HG02642 (cell line): ENCODE data around the gene TCEANC2.

ENCODE experiments used
- ATAC-seq: cut with Tn5 transposase; IDR thresholded peaks from one replicate; pipeline ENCODE4 v1.9.1; 2021; ENCODE audit warnings: mild to moderate bottlenecking; ENCODE audit not compliant: unreplicated experiment, poor library complexity

Gene TCEANC2

DNA sequence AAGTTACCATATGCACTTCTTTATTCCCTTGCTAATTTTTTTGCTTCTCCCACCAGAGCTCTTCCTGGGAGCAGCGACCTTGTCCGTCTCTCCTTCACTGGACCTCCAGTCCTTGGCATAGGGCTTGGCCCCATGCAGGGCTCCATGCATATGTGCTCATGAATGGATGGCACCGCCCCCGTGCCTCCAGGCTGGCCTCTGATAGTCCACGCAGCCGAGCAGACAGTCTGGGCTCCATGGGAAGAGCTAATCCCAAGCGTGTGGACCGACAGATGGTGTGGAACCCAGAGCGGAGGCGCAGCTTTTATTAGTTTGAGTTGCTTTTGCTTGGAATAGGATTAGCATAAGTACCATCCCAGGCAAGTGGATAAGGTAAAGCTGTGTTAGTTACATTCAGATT lies 57.6 kb downstream of the TCEANC2 start:
- ATAC-seq, result no peak

DNA sequence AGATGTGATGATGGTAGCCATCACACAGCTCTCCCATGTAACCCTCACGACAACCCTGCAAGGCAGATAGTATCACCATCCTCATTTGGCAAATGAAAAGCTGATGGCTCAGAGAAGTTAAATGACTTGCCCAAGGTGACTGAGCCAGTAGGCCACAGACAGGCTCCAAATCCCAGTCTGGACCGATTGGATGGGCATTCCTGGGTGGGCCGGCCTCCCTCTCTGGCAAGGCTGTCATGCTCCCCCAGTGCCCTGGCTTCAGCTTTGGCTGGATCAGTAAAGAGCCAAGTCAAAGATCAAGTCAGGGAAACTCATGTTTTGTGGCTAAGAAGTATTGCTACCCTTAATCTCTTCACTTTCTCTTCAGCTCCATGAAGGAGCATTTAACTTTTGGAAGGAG lies 58.2 kb downstream of the TCEANC2 start:
- no peak for ATAC-seq

DNA sequence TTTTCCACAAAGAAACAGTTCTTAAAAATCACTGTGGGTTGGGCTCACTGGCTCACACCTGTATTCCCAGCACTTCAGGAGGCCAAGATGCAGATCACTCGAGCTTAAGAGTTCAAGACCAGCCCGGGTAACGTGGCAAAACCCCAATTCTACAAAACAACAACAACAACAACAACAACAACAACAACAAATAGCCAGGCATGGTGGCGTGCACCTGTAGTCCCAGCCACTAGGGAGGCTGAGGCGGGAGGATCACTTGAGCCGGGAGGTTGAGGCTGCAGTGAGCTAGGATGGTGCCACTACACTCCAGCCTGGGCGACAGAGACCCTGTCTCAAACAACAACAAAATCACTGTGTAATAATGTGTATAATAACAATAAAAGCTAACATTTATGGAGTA lies 58.6 kb downstream of the TCEANC2 start:
- ATAC-seq, result no peak

DNA sequence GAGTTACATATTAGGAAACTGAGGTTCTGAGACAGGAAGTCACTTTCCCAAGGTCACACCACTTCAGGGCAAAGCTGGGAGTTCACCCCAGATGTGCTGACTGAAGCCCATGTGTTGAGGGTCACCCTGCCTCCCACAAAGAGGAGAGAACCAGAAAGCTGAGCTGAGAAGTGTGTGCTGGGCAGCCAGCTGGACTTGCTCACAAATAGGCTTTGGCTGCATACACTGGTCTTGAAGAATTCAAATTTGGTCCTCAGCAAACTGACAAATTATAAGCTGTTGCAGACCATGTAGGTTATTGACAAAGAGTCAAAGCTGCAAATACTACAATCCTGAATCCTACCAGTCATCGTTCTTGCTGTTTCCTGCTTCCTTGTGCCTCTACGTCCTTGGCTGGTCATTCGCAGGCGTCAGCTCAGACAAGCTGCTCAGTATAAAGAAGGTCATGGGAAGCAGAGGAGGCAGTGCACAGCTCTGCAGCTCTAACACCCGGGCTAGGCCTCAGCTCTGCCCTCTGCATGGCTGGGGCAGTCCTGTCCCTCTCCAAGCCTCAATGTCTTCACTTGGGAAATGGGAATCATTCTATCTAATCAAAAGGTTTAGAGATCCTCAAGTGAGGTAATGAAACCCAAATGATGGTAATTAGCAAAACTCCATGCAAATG lies 59.4 kb downstream of the TCEANC2 start:
- ATAC-seq, result no peak

DNA sequence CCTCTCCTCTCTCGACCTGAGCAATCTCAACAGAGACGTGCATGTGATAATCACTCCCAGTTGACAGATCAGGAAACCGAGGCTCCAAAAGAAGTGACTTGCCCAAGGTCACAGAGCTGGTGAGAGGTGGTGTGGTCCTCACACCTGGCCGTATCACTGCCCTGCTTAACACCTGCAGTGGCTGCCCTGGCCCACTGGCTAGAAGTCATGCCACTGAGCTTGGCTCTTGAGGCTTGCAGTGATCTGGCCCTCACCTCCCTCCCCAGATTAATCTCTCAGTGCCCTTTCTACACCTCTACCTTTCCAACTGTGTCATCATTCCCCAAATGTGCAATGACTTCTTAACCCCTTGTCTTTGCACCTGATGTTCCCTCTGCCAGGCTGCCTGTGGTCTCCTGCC lies 60.6 kb downstream of the TCEANC2 start:
- no peak for ATAC-seq

DNA sequence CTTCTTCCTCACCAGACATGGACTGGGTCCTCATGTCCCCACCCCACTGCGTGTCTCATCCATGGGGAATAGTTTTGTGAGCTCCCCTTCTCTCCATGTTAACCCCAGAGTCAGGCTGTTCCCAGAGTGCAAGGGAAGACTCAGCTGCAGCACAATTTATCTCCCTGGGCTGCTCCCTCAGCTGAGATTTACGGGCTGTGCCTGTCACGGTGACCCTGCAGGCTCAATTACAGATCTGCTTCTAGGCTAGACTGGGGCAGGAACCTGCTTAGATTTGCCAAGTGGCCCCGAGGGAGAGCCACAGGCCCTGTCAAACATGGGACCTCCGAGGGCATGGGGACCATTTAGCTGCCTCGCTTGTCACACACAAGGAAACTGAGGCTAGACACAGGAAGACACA lies 61.5 kb downstream of the TCEANC2 start:
- no peak for ATAC-seq

DNA sequence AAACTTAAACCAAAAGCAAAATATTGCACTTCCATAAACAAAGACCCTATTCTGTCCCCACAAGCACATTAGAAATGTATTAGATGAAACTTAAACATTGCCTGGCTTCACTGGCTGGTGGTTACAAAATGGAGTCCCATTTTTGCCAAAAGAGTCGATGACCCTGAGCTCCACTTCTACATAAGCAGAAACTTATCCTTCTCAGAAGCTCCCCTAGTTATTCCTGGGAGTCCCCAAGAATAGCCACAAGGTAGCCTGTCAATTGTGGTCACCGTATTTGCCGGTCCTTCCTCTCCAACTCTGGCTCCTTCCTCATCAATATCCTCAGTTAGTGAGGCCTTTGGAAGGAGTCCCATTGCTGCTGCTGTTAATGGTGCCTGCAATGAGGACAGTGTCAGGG lies 62.1 kb downstream of the TCEANC2 start:
- ATAC-seq, result no peak

DNA sequence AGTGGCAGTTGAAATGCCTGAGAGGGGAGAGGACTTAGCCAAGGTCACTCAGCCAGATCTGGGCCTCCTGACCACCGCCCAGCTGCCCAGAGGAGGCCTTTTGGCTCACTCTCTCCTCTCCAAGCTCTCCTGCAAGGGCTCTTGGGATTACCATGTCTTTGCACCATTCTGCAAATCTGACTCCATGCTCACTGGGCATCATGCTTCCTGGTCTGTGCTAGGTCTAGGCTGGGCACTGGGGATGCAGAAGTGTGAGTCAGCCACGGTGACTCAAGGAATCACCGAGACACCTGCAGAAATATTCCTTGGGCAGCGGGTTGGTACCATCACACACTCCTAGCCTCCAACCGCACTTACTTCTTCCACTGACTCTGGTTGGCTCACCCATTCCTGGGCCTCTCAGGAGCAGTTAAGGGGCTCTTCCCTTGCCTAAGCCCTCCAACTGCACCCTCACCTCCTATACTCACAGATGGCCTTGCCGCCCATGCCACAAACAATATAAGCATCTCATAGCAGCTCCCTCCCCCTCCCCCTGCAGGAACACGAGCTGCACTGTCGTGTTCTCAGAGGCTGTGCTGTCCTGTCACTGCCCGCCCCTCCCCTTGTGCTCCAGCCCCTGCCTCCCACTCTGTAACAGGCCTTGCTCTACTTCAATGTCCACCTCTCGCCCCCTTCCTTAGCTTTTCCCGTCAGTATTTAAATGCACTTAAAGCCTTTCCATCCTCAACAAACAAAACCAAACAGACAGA lies 64.6 kb downstream of the TCEANC2 start:
- no peak for ATAC-seq

DNA sequence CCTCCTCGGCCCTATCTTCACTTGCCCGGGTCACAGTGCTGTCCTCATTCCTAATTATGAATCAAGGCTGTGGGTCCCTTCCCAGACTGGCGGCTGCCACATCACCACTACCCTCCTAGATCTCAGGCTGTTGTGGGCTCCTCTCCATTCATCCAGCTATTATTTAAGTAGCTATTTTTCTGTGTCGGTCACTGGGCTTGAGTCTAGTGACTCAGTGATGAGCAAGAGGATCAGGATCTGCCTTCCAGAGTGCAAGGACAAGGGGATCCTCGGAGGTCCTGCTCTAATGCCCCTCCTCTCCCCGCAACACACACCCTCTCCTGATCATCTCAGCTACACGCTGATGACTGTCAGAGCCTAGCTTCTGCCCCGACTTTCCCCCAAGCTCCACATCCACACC lies 65.3 kb downstream of the TCEANC2 start:
- no peak for ATAC-seq

DNA sequence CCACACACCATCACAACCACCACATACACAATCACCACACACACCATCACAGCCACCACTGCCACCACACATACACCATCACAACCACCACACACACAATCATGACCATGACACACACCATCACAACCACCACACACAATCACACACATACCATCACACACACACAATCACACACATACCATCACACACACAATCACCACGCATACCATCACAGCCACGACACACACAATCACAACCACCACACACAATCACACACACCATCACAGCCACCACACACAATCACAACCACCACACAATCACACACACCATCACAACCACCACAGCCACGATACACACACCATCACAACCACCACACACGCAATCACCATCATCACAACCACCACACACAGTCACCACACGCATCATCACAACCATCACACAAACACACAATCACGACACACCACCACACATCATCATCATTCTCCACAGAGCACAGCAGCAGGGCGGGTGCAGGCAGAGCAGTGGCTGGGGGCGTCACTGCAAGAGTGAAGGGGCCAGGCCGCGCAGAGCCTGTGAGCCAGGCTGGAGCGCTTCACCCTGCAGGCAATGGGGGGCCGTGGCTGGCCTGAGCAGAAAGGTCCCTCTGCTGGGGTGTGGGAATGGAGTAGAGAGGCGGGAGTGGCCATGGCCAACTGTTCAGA lies 66.8 kb downstream of the TCEANC2 start:
- no peak for ATAC-seq

DNA sequence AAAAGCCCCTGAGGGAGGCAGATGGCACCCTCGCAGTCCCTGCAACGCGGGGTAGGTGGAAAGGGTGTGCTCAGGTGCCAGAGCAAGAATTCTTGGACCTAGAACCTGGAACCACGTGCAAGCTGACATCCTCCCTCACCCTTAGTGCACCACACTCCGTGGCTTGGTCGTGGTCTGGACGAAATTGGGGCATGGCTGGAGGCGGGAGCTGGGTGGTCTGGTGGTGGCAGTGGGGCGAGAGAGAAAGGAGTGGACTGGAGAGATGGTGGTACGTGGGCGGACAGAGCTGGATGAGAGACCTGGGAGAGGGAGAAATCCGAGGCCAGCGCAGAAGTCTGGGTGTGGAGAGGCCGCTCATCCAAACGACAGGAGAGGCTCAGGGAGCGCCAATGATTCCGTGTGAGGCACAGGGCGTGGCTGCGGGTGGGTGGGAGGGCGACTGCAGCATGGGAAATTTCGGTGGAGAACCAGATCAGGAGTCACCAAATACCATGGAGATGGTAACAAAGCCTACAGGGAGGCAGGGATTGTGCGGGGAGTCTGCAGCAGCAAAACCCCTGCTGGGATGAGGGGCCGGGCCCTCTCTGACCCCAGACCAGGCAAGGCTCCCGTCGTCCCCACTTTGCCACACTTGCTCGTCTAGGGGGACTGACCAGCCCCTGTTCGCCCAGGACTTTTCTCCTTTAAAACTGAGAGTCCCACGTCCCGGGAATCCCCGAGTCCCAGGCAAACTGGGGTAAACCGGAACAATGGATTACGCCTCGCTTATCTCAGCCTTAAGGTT lies 67.5 kb downstream of the TCEANC2 start:
- ATAC-seq, result no peak

DNA sequence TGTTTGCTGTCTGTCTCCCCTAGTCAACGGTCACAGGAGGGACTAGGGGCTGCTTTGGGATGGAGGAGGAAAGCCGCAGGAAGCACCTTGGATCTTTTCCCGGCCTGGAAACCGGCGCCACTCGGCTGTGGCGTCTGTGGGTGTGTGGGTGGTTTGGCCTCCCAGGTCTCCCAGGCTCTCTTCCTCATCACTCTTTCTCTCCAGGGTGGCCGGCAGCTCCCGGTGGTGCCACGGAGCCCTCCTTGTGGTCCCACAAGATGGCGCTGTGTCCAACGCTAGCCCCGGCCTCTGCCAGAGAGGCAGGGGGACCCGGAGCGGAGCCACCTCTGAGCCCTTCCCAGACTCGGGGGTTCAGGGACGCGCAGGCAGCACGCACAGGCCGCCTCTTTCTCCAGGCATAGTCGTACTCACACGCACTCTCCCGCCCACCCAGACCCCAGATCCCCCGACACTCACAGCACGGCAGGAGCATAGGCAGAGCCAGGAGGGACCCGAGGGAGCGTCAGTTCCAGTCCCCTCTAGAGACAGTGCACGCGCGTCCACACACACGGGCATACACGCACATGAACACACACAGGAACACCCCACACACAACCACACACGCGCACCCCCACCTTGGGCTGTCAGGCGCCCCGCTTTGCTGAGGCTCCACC lies 68.2 kb downstream of the TCEANC2 start:
- ATAC-seq, result no peak

DNA sequence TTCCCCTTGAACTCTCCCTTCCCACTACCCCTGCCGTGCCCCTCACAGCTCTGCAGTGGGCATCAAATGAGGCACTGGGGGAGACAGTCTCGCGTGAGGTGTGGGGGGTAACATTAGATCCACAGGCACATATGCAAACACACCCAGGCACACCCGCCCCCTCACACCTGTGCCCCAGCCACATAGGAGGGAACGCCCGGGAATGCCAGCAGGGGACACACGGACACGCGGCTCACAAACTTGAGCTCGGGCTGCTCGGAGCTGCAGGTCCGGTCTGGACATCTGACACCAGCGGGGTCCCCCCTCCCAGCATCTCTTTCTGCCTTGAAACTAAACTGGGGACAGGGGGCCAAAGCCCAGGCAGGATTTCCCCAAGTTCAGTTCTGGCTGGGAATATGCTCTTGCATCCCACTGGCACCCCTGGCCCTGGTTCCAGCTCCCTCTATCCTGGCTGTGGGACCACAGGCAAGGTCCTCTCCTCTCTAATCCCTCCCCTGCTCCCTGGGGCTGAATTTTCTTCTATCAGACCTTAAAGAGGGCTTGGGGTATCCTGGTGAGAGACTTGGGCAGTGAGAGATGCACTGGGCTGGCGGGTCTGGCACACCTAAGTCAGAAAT lies 68.8 kb downstream of the TCEANC2 start:
- ATAC-seq, result no peak

DNA sequence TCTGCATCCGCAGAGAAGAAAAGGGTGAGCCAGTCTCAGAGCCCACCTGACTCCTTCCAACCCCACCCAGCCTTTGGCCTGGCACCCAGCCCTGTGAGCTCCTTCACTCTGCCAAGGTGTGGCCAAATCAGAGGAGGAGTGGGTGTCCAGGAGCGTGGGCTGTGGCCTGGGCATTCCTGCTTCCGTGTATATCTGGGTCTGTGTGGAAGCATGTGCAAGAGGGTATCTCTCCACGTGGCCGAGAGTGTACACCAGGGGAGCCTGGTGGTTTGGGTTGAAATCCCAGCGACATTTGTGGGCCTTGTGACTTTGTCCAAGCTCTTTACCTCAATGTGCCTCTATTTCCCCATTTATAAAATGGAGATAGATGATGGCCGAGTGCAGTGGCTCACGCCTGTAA lies 69.6 kb downstream of the TCEANC2 start:
- ATAC-seq, result no peak

DNA sequence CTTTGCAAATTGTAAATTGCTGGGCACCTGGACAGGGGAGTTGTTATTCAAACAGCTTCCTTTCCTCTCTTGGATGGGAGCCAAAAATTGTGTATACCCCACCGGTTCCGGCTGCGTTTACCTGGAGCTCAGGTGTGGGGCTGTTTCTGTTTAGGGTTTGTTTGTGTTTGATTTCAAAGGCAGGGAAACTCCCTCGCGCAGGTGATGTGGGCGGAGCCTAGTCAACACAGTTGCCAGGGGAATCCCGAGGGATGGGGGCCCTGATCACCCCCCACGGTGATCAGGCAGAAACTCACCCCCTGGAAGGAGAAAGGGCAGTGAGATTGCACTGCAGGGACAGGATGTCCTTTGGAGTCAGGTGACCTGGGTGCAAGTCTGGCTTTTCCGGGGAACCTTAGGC lies 71.1 kb downstream of the TCEANC2 start:
- ATAC-seq, result no peak

DNA sequence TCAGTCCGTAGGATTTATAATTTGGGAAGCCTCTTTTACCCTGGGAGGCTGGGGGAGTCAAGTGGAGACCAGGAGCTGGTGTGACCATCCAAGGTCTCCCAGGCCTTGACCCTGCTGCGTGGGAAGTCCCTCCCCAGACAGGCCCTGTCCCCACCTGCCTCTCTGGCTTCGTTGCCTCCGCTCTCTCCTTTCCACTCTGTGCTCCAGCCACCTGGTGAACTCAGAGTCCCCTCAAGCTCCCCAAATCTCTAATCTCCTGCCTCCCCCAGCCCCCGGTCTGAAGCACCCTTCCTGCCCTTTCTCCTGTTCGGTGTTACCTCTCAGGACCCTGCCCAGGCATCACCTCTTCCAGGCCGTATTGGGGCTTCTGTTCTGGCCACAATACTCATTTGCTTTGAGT lies 71.5 kb downstream of the TCEANC2 start:
- ATAC-seq, result no peak

DNA sequence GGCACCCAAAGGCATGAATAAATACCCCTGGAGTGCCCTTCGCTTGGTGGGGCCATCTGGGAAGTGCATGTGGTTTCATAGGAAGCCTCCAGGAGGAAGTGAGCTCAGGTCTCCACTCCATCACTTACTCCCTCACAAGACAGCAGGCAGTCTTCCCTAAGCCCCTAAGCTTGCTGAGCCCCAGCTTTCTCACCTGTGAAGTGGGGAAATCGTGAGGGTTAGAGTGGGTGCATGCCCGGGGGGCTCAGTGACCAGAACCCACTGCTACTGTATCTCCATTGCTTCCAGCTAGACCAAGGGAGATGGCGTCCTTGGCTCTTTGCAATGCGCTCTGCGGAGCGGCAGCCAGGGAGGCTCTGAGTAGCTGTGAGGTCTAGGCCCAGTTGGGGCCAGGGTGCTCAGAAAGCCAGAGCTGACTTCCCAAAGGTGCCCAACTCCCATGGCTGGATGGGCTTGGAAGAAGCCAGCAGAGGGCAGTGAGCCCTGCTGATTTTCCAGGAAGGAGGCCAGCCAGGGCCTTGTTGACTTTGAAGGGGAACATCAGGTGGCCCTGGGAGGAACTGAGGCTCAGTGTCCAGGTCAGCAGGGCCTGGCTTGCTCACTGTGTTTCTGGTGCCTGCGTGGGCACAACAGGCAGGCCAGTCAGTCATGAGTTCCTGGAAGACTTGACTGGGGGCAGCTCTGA lies 72.1 kb downstream of the TCEANC2 start:
- no peak for ATAC-seq

DNA sequence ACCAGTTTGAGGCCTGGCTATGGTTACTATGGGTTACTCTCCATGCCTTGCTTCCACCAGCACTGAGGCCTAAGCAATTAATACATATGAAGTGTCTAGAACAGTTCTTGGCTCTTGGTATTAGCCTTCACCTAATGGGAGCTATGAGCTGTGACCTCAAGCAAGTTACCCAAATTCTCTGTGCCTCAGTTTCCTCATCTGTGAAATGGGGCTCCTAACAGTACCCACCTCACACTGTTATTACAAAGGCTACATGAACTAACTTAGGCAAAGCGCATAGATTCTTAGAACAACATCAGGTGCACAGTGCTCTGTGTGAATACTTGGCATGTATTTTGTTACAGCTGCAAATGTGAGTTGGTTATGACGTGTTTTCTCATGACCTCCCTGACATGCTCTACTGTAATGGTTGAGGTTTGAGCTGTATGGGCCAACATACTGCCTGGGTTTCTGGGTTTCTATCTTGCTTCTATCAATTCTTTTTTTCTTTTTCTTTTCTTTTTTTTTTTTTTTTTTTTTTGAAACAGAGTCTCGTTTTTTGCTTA lies 72.9 kb downstream of the TCEANC2 start:
- no peak for ATAC-seq
